GM12878 (cell line): ENCODE measurements around the gene MEI1. TPM values are rescaled to one million over a fixed set of nuclear protein-coding genes. Genes with fewer than 3 reads are reported as not detected.

Experiments
- ATAC-seq: fragments of 200-7000 bp; cut with Tn5 transposase; 3 replicates; pipeline ENCODE4 v1.9.1; 2020; ENCODE audit warnings: mild to moderate bottlenecking, moderate library complexity
- BruUV-seq: library from RNA; stranded (reverse); fragments of 400-500 nt; replicated peaks from 2 replicates; lab custom pipeline; 2021; lab: Mats Ljungman, UMichigan
- CTCF ChIA-PET: fragments of 300-600 bp; sonication (Branson Sonifier 250); formaldehyde crosslinking; extraction: SDS; loops from one replicate; lab custom pipeline; 2021; ENCODE audit warnings: inconsistent platforms; lab: Yijun Ruan, JAX
- POLR2A ChIA-PET: fragments of 350-600 bp; formaldehyde crosslinking; extraction: SDS; loops from one replicate; lab custom pipeline; 2021; ENCODE audit warnings: inconsistent platforms; lab: Charles Lee
- RAD21 ChIA-PET: fragments of 300-600 bp; sonication (Branson Sonifier 250); formaldehyde crosslinking; loops from one replicate; lab custom pipeline; 2023; ENCODE audit warnings: antibody characterized with exemption; ENCODE audit not compliant: unreplicated experiment; lab: Charles Lee
- SMC1A ChIA-PET: fragments of 300-600 bp; sonication (Branson Sonifier 250); formaldehyde crosslinking; loops from one replicate; lab custom pipeline; 2023; ENCODE audit not compliant: unreplicated experiment, uncharacterized antibody; lab: Charles Lee
- DNase-seq: peaks from one replicate; pipeline ENCODE4 v3.0.0-alpha.2; 2011; ENCODE audit warnings: low read depth, low spot score
- FAIRE-seq: peaks from 3 replicates; lab custom pipeline; 2011; peaks lifted over from hg19 to GRCh38; lab: Jason Lieb, UNC
- H2AFZ ChIP-seq: 2 replicates; pipeline ENCODE4 v1.6.0; 2011; ENCODE audit warnings: low read depth, low read length, control low read depth; ENCODE audit not compliant: control insufficient read depth
- H3K27ac ChIP-seq: 2 replicates; pipeline ENCODE4 v1.5.1; 2011; ENCODE audit warnings: control low read depth; ENCODE audit not compliant: control insufficient read depth, insufficient read depth
- H3K27me3 ChIP-seq, 2 experiments: replicated peaks in 1 of 2; 2 replicates each; pipeline versions ENCODE4 v1.6.0 to v1.6.1; 2011; ENCODE audit warnings: low read length in 1 of 2; ENCODE audit not compliant: control insufficient read depth in 2 of 2, insufficient read depth in 2 of 2
- H3K36me3 ChIP-seq, 2 experiments: 2 replicates each; pipeline ENCODE4 v1.5.1; 2011; ENCODE audit warnings: low read length in 1 of 2; ENCODE audit not compliant: control insufficient read depth in 2 of 2, insufficient read depth in 2 of 2
- H3K4me1 ChIP-seq: 2 replicates; pipeline ENCODE4 v1.6.1; 2011; ENCODE audit warnings: mild to moderate bottlenecking, low read length, moderate library complexity, mixed read lengths; ENCODE audit not compliant: control insufficient read depth, insufficient read depth
- H3K4me2 ChIP-seq: 2 replicates; pipeline ENCODE4 v1.6.0; 2011; ENCODE audit warnings: control low read depth; ENCODE audit not compliant: control insufficient read depth, insufficient read depth
- H3K4me3 ChIP-seq: fragments of 200-600 bp; sonication (generic); 2 replicates; pipeline ENCODE4 v1.5.1; 2016
- H3K79me2 ChIP-seq: 2 replicates; pipeline ENCODE4 v1.6.0; 2011; ENCODE audit warnings: low read length; ENCODE audit not compliant: control insufficient read depth, insufficient read depth
- H3K9ac ChIP-seq: 2 replicates; pipeline ENCODE4 v1.8.0; 2011; ENCODE audit warnings: low read length, control low read depth, mixed read lengths; ENCODE audit not compliant: control insufficient read depth, insufficient read depth
- H3K9me3 ChIP-seq: replicated peaks from 3 replicates; pipeline ENCODE4 v1.5.1; 2011; ENCODE audit warnings: mild to moderate bottlenecking, low read length; ENCODE audit not compliant: control insufficient read depth, insufficient read depth
- H4K20me1 ChIP-seq: 2 replicates; pipeline ENCODE4 v1.6.0; 2011; ENCODE audit not compliant: control insufficient read depth, insufficient read depth
- BHLHE40 ChIP-seq, 2 experiments: fragments of 450-650 bp in 1 of 2; IDR thresholded peaks; 2 replicates each; pipeline ENCODE4 v1.6.1; 2011 to 2017; ENCODE audit warnings: low read depth in 2 of 2, borderline replicate concordance in 1 of 2, improper control_type of control experiment in 1 of 2, low read length in 1 of 2, mild to moderate bottlenecking in 1 of 2
- CBFB ChIP-seq: IDR thresholded peaks from 2 replicates; pipeline ENCODE4 v1.6.1; 2016; ENCODE audit warnings: antibody characterized with exemption, low read depth
- CBX3 ChIP-seq: fragments of 200-600 bp; sonication (generic); IDR thresholded peaks from 2 replicates; pipeline ENCODE4 v1.6.1; 2016; ENCODE audit warnings: low read depth, borderline replicate concordance
- CUX1 ChIP-seq: IDR thresholded peaks from 2 replicates; pipeline ENCODE4 v1.6.1; 2012; ENCODE audit warnings: improper control_type of control experiment, low read depth, low read length; ENCODE audit not compliant: insufficient replicate concordance
- EP300 ChIP-seq, 2 experiments: fragments of 150-350 bp in 1 of 2; IDR thresholded peaks; 2 replicates each; pipeline ENCODE4 v1.6.1; 2011 to 2012; ENCODE audit warnings: low read depth in 2 of 2, low read length in 2 of 2, borderline replicate concordance in 1 of 2, improper control_type of control experiment in 1 of 2, inconsistent platforms in 1 of 2; ENCODE audit not compliant: control insufficient read depth in 1 of 2
- EZH2 ChIP-seq: IDR thresholded peaks from 2 replicates; pipeline ENCODE4 v1.6.1; 2012; ENCODE audit warnings: low read depth, mild to moderate bottlenecking, control low read depth, inconsistent platforms, low read length, borderline replicate concordance; ENCODE audit not compliant: control insufficient read depth
- GABPA ChIP-seq: IDR thresholded peaks from 2 replicates; pipeline ENCODE4 v1.6.1; 2014; ENCODE audit warnings: antibody characterized with exemption, low read depth, mild to moderate bottlenecking, inconsistent platforms
- HSF1 ChIP-seq: fragments of 150-350 bp; IDR thresholded peaks from 2 replicates; pipeline ENCODE4 v1.6.1; 2014; ENCODE audit warnings: mild to moderate bottlenecking, low read depth, low read length
- NKRF ChIP-seq: fragments of 450-650 bp; conservative IDR thresholded peaks from 2 replicates; pipeline ENCODE4 v1.6.1; 2017; ENCODE audit warnings: mild to moderate bottlenecking, moderate library complexity
- NR2C2 ChIP-seq: IDR thresholded peaks from 2 replicates; pipeline ENCODE4 v1.6.1; 2011; ENCODE audit warnings: borderline replicate concordance, low read depth; ENCODE audit not compliant: control insufficient read depth, insufficient read length
- RFX5 ChIP-seq: IDR thresholded peaks from 2 replicates; pipeline ENCODE4 v1.6.1; 2011; ENCODE audit warnings: low read depth, low read length, improper control_type of control experiment
- SIX5 ChIP-seq: IDR thresholded peaks from 2 replicates; pipeline ENCODE4 v1.6.1; 2011; ENCODE audit warnings: mild to moderate bottlenecking, low read depth, low read length, moderate library complexity; ENCODE audit not compliant: severe bottlenecking
- STAT3 ChIP-seq: IDR thresholded peaks from 2 replicates; pipeline ENCODE4 v1.6.1; 2011; ENCODE audit warnings: low read depth, low read length, improper control_type of control experiment
- YY1 ChIP-seq: IDR thresholded peaks from 2 replicates; pipeline ENCODE4 v1.6.1; 2011; ENCODE audit warnings: low read depth, mild to moderate bottlenecking, low read length
- WGBS: methylation state at CpG from one replicate; pipeline ENCODE4 v1.1.6; 2016; ENCODE audit warnings: low lambda C conversion rate; ENCODE audit not compliant: insufficient replicate concordance, insufficient coverage; ENCODE audit errors: missing lambda C conversion rate; 5-methylcytosine and 5-hydroxymethylcytosine counted together
- in situ Hi-C: fragments of 300-500 bp; cut with MboI; formaldehyde crosslinking; loops from 9 replicates; pipeline ENCODE4 v1.14.3; 2018; ENCODE audit warnings: mixed read lengths
- intact Hi-C: fragments of 100-400 bp; cut with micrococcal nuclease; formaldehyde crosslinking; loops from one replicate; pipeline ENCODE4 v1.14.2; 2022; ENCODE audit not compliant: unreplicated experiment
- polyA plus RNA-seq, 11 experiments: library from polyadenylated mRNA; depleted of rRNA in 4 of 11; unstranded in 6 of 11; stranded (reverse) in 5 of 11; fragments of >200 nt; fragmentation: Nextera tagmentation in 4 of 11; fragmentation: Illumina TruSeq in 1 of 11; extraction: Ambion mirVana in 4 of 11; extraction: Trizol in 1 of 11; gene quantifications; 1 replicate in 1 of 11; 2 replicates in 10 of 11; pipeline versions ENCODE4 v1.2.1 to v1.2.3, GENCODE V29; 2011 to 2016; ENCODE audit warnings: inconsistent platforms in 2 of 11, missing spikeins in 2 of 11, low read depth in 1 of 11
- total RNA-seq, 4 experiments: library from RNA; depleted of rRNA in 3 of 4; stranded (reverse); fragments of >200 nt in 3 of 4; fragmentation: Illumina TruSeq in 1 of 4; extraction: Trizol in 1 of 4; gene quantifications; 2 replicates each; pipeline versions ENCODE4 v1.2.1 to v1.2.3, GENCODE V29; 2013 to 2021

Gene MEI1
- total and polyA plus RNA-seq, 10 of the 15 experiments (the other 5 are each of a cell fraction or from before 2014, with no cell fraction given): 27.9 to 48.9 (median 35.8) TPM

GRCh38 chr22:41660416-41660815, 38.9 kb upstream of the MEI1 start:
- 96% methylated on average over 3 of the region's 3 CpGs for WGBS
- FAIRE-seq (no peak), DNase-seq (no peak), ATAC-seq (no peak)
- Histone ChIP-seq H3K4me2 (no peak overlapping the region), H4K20me1 (no peaks in the 10 kb centered on the region), H3K9me3 (no peaks in the 10 kb centered on the region), H3K79me2 (no peaks in the 10 kb centered on the region), H3K36me3 (peaks cover 30 to 35% of the 10 kb centered on the region in 2 experiments), H3K27me3 (no peaks in the 10 kb centered on the region), H3K4me1 (no peaks in the 10 kb centered on the region), H3K4me3 (no peak overlapping the region), H3K27ac (no peak overlapping the region), H2AFZ (no peak overlapping the region), H3K9ac (no peak overlapping the region)
- intact Hi-C loops (no loop called here), in situ Hi-C loops (no loop called here)
- BruUV-seq: no TSS peak
- ChIA-PET SMC1A (interaction anchor here (2.4 kb wide), 1 partner anchor 9 kb away, joined by 7 read pairs; no protein-coding TSS in a partner anchor), CTCF (interaction anchor here (1.1 to 1.6 kb wide), 4 partner anchors 9 to 117 kb away, joined by 3 to 4 read pairs (median 4); partner anchors contain the start of gene POLR3H), RAD21 (no interaction called here), POLR2A (no interaction called here)
- TF ChIP-seq YY1 (no peak), SIX5 (no peak), BHLHE40 (IDR thresholded peaks at IDR 0.05; ENCODE audit: borderline replicate concordance in 1 of 2, low read depth in 2 of 2, low read length in 1 of 2) (no peak), RFX5 (no peak), GABPA (no peak), EP300 (IDR thresholded peaks at IDR 0.05; ENCODE audit: borderline replicate concordance in 1 of 2, control insufficient read depth in 1 of 2, low read depth in 2 of 2, low read length in 2 of 2) (no peak), CUX1 (no peak), HSF1 (no peak), NR2C2 (no peak), CBX3 (no peak), NKRF (no peak), STAT3 (no peak), CBFB (no peak), EZH2 (no peak)
